Forelimb muscle (tissue), 1 donor: ENCODE data around the gene TTC39B. TPM values are rescaled to one million over a fixed set of nuclear protein-coding genes. Genes with fewer than 3 reads are reported as not detected.
"Not testable (repeated sequence)": the region's sequence is repeated elsewhere in the genome, so short reads cannot be mapped to it uniquely, and the experiment has no call there.

Source experiments
- DNase-seq: peaks from one replicate; pipeline ENCODE4 v3.0.0-alpha.2; 2013; ENCODE audit warnings: low read depth
- polyA plus RNA-seq: library from polyadenylated mRNA; unstranded; fragments of 120-200 nt; gene quantifications from one replicate; pipeline ENCODE4 v1.2.1, GENCODE V29; 2013; ENCODE audit not compliant: insufficient read length

TTC39B gene
- polyA plus RNA-seq, 1 donor, result 1.9 TPM

GRCh38 chr9:15268317-15268716 is 38.7 kb downstream of the TTC39B start:
- no peak for DNase-seq

GRCh38 chr9:15264918-15265317 is 42.1 kb downstream of the TTC39B start:
- DNase-seq, result no peak

- no peak for DNase-seq
These were observed 44.4 kb downstream of the TTC39B start for GRCh38 chr9:15262581-15262980.

- DNase-seq, result no peak
These were observed 50.6 kb downstream of the TTC39B start for GRCh38 chr9:15256426-15256825.

- DNase-seq, result no peak
These were observed 53.2 kb downstream of the TTC39B start for GRCh38 chr9:15253786-15254185.

GRCh38 chr9:15253197-15253596 is 53.8 kb downstream of the TTC39B start:
- no peak for DNase-seq

GRCh38 chr9:15249981-15250380 is 57.0 kb downstream of the TTC39B start:
- no peak for DNase-seq

- DNase-seq, result no peak
These were observed 57.8 kb downstream of the TTC39B start for GRCh38 chr9:15249042-15249818.

- no peak for DNase-seq
These were observed 58.4 kb downstream of the TTC39B start for GRCh38 chr9:15248621-15249020.

- DNase-seq, result no peak
These were observed 58.9 kb downstream of the TTC39B start for GRCh38 chr9:15248081-15248480.

GRCh38 chr9:15246708-15247107 is 60.3 kb downstream of the TTC39B start:
- DNase-seq, result no peak

- no peak for DNase-seq
These were observed 60.8 kb downstream of the TTC39B start for GRCh38 chr9:15246243-15246642.

GRCh38 chr9:15244001-15244441 is 63.0 kb downstream of the TTC39B start:
- no peak for DNase-seq

- DNase-seq, result no peak
These were observed 63.9 kb downstream of the TTC39B start for GRCh38 chr9:15243081-15243480.

GRCh38 chr9:15240927-15241326 is 66.1 kb downstream of the TTC39B start:
- DNase-seq, result no peak

- DNase-seq, result no peak
These were observed 67.2 kb downstream of the TTC39B start for GRCh38 chr9:15239816-15240215.

- DNase-seq, result no peak
These were observed 68.4 kb downstream of the TTC39B start for GRCh38 chr9:15238646-15239045.

- no peak for DNase-seq
These were observed 71.4 kb downstream of the TTC39B start for GRCh38 chr9:15235658-15236057.

- not testable (repeated sequence) for DNase-seq
These were observed 73.0 kb downstream of the TTC39B start for GRCh38 chr9:15233941-15234490.

- DNase-seq, result not testable (repeated sequence)
These were observed 74.2 kb downstream of the TTC39B start for GRCh38 chr9:15232706-15233280.

GRCh38 chr9:15231788-15232635 is 75.0 kb downstream of the TTC39B start:
- DNase-seq, result no peak

- no peak for DNase-seq
These were observed 77.6 kb downstream of the TTC39B start for GRCh38 chr9:15229409-15229808.
